Measurements from ENCODE around the gene ENOSF1.

ENOSF1 gene

DNA sequence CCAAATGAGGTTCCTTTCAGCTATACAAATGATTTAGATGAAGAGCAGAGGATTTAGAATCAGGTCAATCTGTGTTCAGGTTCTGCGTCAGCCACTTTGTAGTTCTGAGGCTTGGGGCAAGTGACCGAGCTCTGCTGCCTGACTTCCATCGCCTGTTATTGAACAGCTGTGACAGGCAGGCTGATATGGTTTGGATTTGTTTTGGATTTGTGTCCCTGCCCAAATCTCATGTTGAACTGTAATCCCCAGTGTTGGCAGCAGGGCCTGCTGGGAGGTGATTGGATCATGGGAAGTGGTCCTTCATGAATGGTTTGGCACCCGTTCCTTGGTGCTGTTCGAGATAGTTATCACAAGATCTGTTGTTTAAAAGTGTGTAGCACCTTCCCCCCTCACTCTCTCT lies 36.4 kb downstream of the ENOSF1 start:
- H3K4me2 ChIP-seq (ENCODE audit: low read length): no peak overlapping the region
- no peaks in the 10 kb centered on the region for H3K9me3 ChIP-seq (ENCODE audit: control insufficient read depth, insufficient read depth, low read length)
- H3F3A ChIP-seq (ENCODE audit: control insufficient read depth, insufficient read depth): peaks cover 38% of the 10 kb centered on the region
- no peaks in the 10 kb centered on the region for H3K27me3 ChIP-seq (ENCODE audit: control insufficient read depth, low read length)
- no peaks in the 10 kb centered on the region; the same call in 1 of the 2 replicates for H4K20me1 ChIP-seq (ENCODE audit: control insufficient read depth, insufficient read depth, low read depth, low read length)
- H3K4me1 ChIP-seq (ENCODE audit: control insufficient read depth, low read length): no peaks in the 10 kb centered on the region
- no peak overlapping the region for H3K27ac ChIP-seq (ENCODE audit: low read depth, low read length)
- H3K79me2 ChIP-seq (ENCODE audit: control insufficient read depth, low read length): no peaks in the 10 kb centered on the region
- no peak overlapping the region for H3K4me3 ChIP-seq (ENCODE audit: low read length)
- no peaks in the 10 kb centered on the region for H3K9me2 ChIP-seq (replicated peaks; ENCODE audit: control insufficient read depth, low read length)
- peaks cover 56% of the 10 kb centered on the region for H3K36me3 ChIP-seq (ENCODE audit: control insufficient read depth, low read length)
- no peak for TF ChIP-seq EZH2phosphoT487 (IDR thresholded peaks at IDR 0.05; ENCODE audit: borderline replicate concordance, low read length)
- TF ChIP-seq, protein P1, sequence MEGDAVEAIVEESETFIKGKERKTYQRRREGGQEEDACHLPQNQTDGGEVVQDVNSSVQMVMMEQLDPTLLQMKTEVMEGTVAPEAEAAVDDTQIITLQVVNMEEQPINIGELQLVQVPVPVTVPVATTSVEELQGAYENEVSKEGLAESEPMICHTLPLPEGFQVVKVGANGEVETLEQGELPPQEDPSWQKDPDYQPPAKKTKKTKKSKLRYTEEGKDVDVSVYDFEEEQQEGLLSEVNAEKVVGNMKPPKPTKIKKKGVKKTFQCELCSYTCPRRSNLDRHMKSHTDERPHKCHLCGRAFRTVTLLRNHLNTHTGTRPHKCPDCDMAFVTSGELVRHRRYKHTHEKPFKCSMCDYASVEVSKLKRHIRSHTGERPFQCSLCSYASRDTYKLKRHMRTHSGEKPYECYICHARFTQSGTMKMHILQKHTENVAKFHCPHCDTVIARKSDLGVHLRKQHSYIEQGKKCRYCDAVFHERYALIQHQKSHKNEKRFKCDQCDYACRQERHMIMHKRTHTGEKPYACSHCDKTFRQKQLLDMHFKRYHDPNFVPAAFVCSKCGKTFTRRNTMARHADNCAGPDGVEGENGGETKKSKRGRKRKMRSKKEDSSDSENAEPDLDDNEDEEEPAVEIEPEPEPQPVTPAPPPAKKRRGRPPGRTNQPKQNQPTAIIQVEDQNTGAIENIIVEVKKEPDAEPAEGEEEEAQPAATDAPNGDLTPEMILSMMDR (IDR thresholded peaks at IDR 0.05; ENCODE audit: low read depth, low read length, poor library complexity, severe bottlenecking): no peak

DNA sequence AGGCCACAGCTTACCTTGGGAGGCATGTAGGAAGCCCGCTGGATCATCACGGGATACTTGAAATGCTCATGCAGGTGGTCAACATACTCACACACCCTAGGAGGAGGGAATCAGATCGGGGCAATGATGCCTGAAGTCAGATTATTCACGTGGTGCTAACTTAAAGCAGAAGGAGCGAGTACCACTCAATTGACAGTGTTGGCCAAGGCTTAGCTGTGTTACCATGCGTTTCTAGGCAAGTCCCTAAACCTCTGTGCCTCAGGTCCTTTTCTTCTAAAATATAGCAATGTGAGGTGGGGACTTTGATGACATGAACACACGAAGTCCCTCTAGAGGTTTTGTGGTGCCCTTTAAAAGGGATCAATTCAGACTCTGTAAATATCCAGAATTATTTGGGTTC lies 37.1 kb downstream of the ENOSF1 start:
- Histone ChIP-seq H3K4me2 (ENCODE audit: low read length) (no peak overlapping the region), H3K9me2 (replicated peaks; ENCODE audit: control insufficient read depth, low read length) (no peaks in the 10 kb centered on the region), H3K4me1 (ENCODE audit: control insufficient read depth, low read length) (no peaks in the 10 kb centered on the region), H3K27ac (ENCODE audit: low read depth, low read length) (no peak overlapping the region), H3K9me3 (ENCODE audit: control insufficient read depth, insufficient read depth, low read length) (no peaks in the 10 kb centered on the region), H3K4me3 (ENCODE audit: low read length) (no peak overlapping the region), H3K79me2 (ENCODE audit: control insufficient read depth, low read length) (no peaks in the 10 kb centered on the region), H3K27me3 (ENCODE audit: control insufficient read depth, low read length) (no peaks in the 10 kb centered on the region), H3K36me3 (ENCODE audit: control insufficient read depth, low read length) (peaks cover 64% of the 10 kb centered on the region), H3F3A (ENCODE audit: control insufficient read depth, insufficient read depth) (peaks cover 38% of the 10 kb centered on the region), H4K20me1 (ENCODE audit: control insufficient read depth, insufficient read depth, low read depth, low read length) (no peaks in the 10 kb centered on the region; the same call in 1 of the 2 replicates)
- TF ChIP-seq, protein P1 (IDR thresholded peaks at IDR 0.05; ENCODE audit: low read depth, low read length, poor library complexity, severe bottlenecking): no peak
- no peak for TF ChIP-seq EZH2phosphoT487 (IDR thresholded peaks at IDR 0.05; ENCODE audit: borderline replicate concordance, low read length)

DNA sequence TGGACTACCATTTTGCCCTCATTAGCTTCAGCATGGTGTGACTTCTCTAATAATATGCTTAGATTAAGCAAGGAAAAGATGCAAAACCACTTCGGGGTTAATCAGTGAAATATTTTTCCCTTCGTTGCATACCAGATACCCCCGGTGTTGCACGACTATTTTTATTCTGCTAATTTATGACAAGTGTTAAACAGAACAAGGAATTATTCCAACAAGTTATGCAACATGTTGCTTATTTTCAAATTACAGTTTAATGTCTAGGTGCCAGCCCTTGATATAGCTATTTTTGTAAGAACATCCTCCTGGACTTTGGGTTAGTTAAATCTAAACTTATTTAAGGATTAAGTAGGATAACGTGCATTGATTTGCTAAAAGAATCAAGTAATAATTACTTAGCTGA lies 38.7 kb downstream of the ENOSF1 start:
- no peaks in the 10 kb centered on the region for H3K27me3 ChIP-seq (ENCODE audit: control insufficient read depth, low read length)
- no peak overlapping the region for H3K4me2 ChIP-seq (ENCODE audit: low read length)
- H3K36me3 ChIP-seq (ENCODE audit: control insufficient read depth, low read length): peaks cover 79% of the 10 kb centered on the region
- no peak overlapping the region for H3K27ac ChIP-seq (ENCODE audit: low read depth, low read length)
- H3K4me1 ChIP-seq (ENCODE audit: control insufficient read depth, low read length): no peaks in the 10 kb centered on the region
- H4K20me1 ChIP-seq (ENCODE audit: control insufficient read depth, insufficient read depth, low read depth, low read length): peaks cover under 1% of the 10 kb centered on the region; the same call in 1 of the 2 replicates
- H3F3A ChIP-seq (ENCODE audit: control insufficient read depth, insufficient read depth): peaks cover 35% of the 10 kb centered on the region
- H3K9me2 ChIP-seq (replicated peaks; ENCODE audit: control insufficient read depth, low read length): no peaks in the 10 kb centered on the region
- no peaks in the 10 kb centered on the region for H3K9me3 ChIP-seq (ENCODE audit: control insufficient read depth, insufficient read depth, low read length)
- H3K79me2 ChIP-seq (ENCODE audit: control insufficient read depth, low read length): peaks cover 3% of the 10 kb centered on the region
- no peak for TF ChIP-seq EZH2phosphoT487 (IDR thresholded peaks at IDR 0.05; ENCODE audit: borderline replicate concordance, low read length)
- TF ChIP-seq, protein P1 (IDR thresholded peaks at IDR 0.05; ENCODE audit: low read depth, low read length, poor library complexity, severe bottlenecking): no peak
- no peak overlapping the region for H3K4me3 ChIP-seq (ENCODE audit: low read length)

All from DOHH2 (cell line).